CD4-positive, CD25-positive, alpha-beta regulatory T cell (primary cell): ENCODE results near the gene CTXND1. TPM values are rescaled to one million over a fixed set of nuclear protein-coding genes. Genes with fewer than 3 reads are reported as not detected.

Experiments
- ATAC-seq, 2 donors: fragments of 150-1000 bp; cut with Tn5 transposase; one replicate each; pipeline ENCODE4 v1.10.0; 2021; ENCODE audit warnings: low read depth in 2 of 2, moderate number of reproducible peaks in 2 of 2, moderate library complexity in 1 of 2
- DNase-seq, 3 donors: peaks; one replicate each; pipeline versions ENCODE4 v3.0.0 to v3.0.0-alpha.2; 2012 to 2022; ENCODE audit warnings: mixed read lengths in 1 of 3
- H3K27ac ChIP-seq: one replicate; pipeline ENCODE4 v1.7.0; 2013; ENCODE audit warnings: mild to moderate bottlenecking, low read length; ENCODE audit not compliant: insufficient read depth, poor library complexity, severe bottlenecking
- H3K27me3 ChIP-seq: one replicate; pipeline ENCODE4 v1.7.0; 2013; ENCODE audit warnings: low read length; ENCODE audit not compliant: control insufficient read depth, insufficient read depth
- H3K36me3 ChIP-seq: one replicate; pipeline ENCODE4 v1.7.0; 2013; ENCODE audit warnings: mild to moderate bottlenecking, low read length, moderate library complexity; ENCODE audit not compliant: control insufficient read depth, insufficient read depth
- H3K4me1 ChIP-seq: 2 replicates; pipeline ENCODE4 v1.7.0; 2013; ENCODE audit warnings: mild to moderate bottlenecking, low read length; ENCODE audit not compliant: insufficient read depth, control insufficient read depth, poor library complexity, severe bottlenecking
- H3K4me3 ChIP-seq: one replicate; pipeline ENCODE4 v1.7.0; 2013; ENCODE audit warnings: low read depth, mild to moderate bottlenecking, low read length, moderate library complexity
- H3K9me3 ChIP-seq, 2 experiments: 1 replicate in 1 of 2; 2 replicates in 1 of 2; pipeline ENCODE4 v1.7.0; 2013; ENCODE audit warnings: low read length in 2 of 2, mild to moderate bottlenecking in 1 of 2, moderate library complexity in 1 of 2; ENCODE audit not compliant: control insufficient read depth in 2 of 2
- H3K27ac Mint-ChIP-seq, 3 donors: one replicate each; pipeline ENCODE4 v1.8.0; 2020 to 2022; ENCODE audit warnings: mild to moderate bottlenecking in 3 of 3, mixed read lengths in 3 of 3, moderate library complexity in 2 of 3
- H3K27me3 Mint-ChIP-seq: one replicate; pipeline ENCODE4 v1.8.0; 2022; ENCODE audit warnings: mild to moderate bottlenecking, mixed read lengths
- H3K36me3 Mint-ChIP-seq: one replicate; pipeline ENCODE4 v1.8.0; 2020; ENCODE audit warnings: mixed read lengths
- H3K4me1 Mint-ChIP-seq, 4 donors: one replicate each; pipeline ENCODE4 v1.8.0; 2020 to 2022; ENCODE audit warnings: mixed read lengths in 4 of 4, mild to moderate bottlenecking in 1 of 4
- H3K4me3 Mint-ChIP-seq, 4 donors: one replicate each; pipeline ENCODE4 v1.8.0; 2020 to 2022; ENCODE audit warnings: mild to moderate bottlenecking in 4 of 4, mixed read lengths in 4 of 4, moderate library complexity in 3 of 4
- H3K9me3 Mint-ChIP-seq, 7 donors: one replicate each; pipeline ENCODE4 v1.8.0; 2020 to 2022; ENCODE audit warnings: mixed read lengths in 7 of 7, mild to moderate bottlenecking in 3 of 7, moderate library complexity in 2 of 7
- polyA plus RNA-seq, 4 donors: library from polyadenylated mRNA; unstranded; fragments of 300-500 nt; fragmentation: Illumina TruSeq; gene quantifications; one replicate each; pipeline ENCODE4 v1.2.3, GENCODE V29; 2021
- total RNA-seq: library from RNA; stranded (reverse); gene quantifications from one replicate; pipeline ENCODE4 v1.2.3, GENCODE V29; 2022

CTXND1 gene
- total and polyA plus RNA-seq, 5 donors from 2014 or later = not detected

DNA sequence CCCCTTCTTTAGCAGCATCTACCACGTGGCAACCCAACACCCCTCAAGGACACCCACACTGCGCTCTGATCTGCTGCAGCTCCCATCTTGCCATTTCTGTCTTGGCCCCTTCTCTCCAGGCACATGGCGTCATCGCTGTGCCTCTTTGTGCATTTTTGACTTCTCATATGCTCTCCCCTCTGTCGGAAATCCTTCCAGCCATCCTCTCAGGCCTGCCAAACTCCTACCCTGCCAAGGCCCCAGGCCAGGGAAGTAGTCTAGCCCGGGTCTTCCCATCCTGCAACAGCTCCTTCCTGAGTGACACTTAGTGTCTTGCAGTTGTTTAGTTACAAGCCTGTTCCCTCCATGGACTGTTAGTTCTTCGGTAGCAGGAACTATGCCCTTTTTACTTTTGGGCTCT lies 34.0 kb upstream of the CTXND1 start:
- no peaks in the 10 kb centered on the region for H3K9me3 ChIP-seq
- Mint-ChIP-seq H3K4me1 (peaks cover 0 to 5% (median 0%) of the 10 kb centered on the region in 4 donors), H3K27me3 (no peaks in the 10 kb centered on the region), H3K36me3 (no peaks in the 10 kb centered on the region), H3K27ac (no peak overlapping the region), H3K4me3 (no peak overlapping the region), H3K9me3 (peaks cover 0 to 2% (median 0%) of the 10 kb centered on the region in 7 donors)
- no peak overlapping the region for H3K4me3 ChIP-seq
- ATAC-seq (no peak), DNase-seq (no peak)
- H3K27me3 ChIP-seq = peaks cover 2% of the 10 kb centered on the region
- H3K27ac ChIP-seq = no peak overlapping the region
- H3K36me3 ChIP-seq = no peaks in the 10 kb centered on the region
- no peaks in the 10 kb centered on the region for H3K4me1 ChIP-seq

DNA sequence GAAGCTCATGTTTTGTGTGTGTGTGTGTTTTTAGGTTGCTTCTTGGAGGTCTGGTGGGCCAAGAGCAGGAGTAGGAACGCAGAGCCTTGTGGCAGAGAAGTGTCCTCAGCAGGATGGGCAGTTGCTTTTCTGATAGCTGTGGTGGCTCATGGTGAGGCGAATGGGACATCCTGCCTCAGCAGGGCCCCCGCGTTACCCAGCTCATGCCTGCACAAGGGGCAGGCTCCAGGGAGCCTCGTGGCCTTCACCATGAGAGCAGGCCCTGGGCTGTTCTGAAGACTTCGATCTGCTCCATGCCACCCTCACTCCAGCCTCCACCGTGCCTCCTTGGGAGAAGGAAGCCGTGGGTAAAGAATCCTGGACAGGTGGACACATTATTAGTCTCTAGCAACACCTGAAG lies 33.4 kb upstream of the CTXND1 start:
- Mint-ChIP-seq H3K36me3 (no peaks in the 10 kb centered on the region), H3K4me3 (no peak overlapping the region), H3K27ac (no peak overlapping the region), H3K9me3 (peaks cover 0 to 2% (median 0%) of the 10 kb centered on the region in 7 donors), H3K27me3 (no peaks in the 10 kb centered on the region), H3K4me1 (peaks cover 0 to 2% (median 0%) of the 10 kb centered on the region in 4 donors)
- no peak for ATAC-seq
- no peaks in the 10 kb centered on the region for H3K36me3 ChIP-seq
- H3K4me1 ChIP-seq = no peaks in the 10 kb centered on the region
- peaks cover 2% of the 10 kb centered on the region for H3K27me3 ChIP-seq
- no peak overlapping the region for H3K27ac ChIP-seq
- no peaks in the 10 kb centered on the region for H3K9me3 ChIP-seq
- DNase-seq = no peak
- H3K4me3 ChIP-seq = no peak overlapping the region

DNA sequence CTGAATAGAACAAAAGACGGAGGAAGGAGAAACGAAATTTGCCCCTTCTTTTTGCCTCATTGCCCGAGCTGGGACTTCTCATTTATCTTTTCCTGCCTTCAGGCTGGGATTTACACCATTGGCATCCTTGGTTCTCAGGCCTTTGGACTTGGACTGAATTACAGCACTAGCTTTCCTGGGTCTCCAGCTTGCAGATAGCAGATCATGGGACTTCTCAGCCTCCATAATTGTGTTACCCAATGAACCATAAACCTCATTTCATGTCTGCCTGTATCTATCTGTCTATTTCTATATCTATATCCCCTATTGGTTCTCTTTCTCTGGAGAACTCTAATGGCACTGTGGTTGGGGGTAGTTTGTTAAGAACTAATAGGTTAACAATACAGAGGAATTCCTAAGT lies 31.5 kb upstream of the CTXND1 start:
- no peaks in the 10 kb centered on the region for H3K27me3 Mint-ChIP-seq

DNA sequence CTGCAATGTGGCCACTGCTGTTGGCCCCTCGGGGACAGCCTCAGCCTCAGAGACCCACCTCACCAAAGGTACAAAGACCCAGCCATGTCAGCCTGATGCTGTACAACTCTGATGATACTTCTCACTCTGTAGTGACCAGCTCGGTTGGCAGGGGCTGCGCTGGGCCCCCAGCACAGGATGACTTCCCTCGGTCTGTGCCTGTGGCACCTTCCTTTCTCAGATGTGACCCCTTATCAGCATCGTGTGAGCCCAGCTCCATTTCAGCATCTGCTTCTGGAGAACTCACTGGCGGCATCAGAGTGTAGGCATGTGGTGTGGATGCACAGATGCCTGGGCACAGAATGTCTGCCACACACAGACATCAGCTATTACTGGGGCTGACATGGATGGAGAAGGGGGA lies 25.1 kb upstream of the CTXND1 start:
- Histone ChIP-seq H3K27me3 (no peaks in the 10 kb centered on the region), H3K36me3 (no peaks in the 10 kb centered on the region), H3K4me1 (no peaks in the 10 kb centered on the region), H3K9me3 (no peaks in the 10 kb centered on the region), H3K27ac (no peak overlapping the region), H3K4me3 (no peak overlapping the region)
- H3K27me3 Mint-ChIP-seq = no peaks in the 10 kb centered on the region
- no peak overlapping the region for H3K27ac Mint-ChIP-seq
- no peaks in the 10 kb centered on the region for H3K4me1 Mint-ChIP-seq
- H3K9me3 Mint-ChIP-seq = peaks cover 0 to 4% (median 0%) of the 10 kb centered on the region in 7 donors
- ATAC-seq (no peak), DNase-seq (no peak)
- no peak overlapping the region for H3K4me3 Mint-ChIP-seq
- H3K36me3 Mint-ChIP-seq = no peaks in the 10 kb centered on the region

More for the DNA sequence above, 31.5 kb upstream of the CTXND1 start:
- Histone ChIP-seq H3K9me3 (no peaks in the 10 kb centered on the region), H3K27ac (no peak overlapping the region), H3K4me1 (no peaks in the 10 kb centered on the region), H3K36me3 (no peaks in the 10 kb centered on the region), H3K27me3 (peaks cover 2% of the 10 kb centered on the region), H3K4me3 (no peak overlapping the region)
- Mint-ChIP-seq H3K36me3 (no peaks in the 10 kb centered on the region), H3K27ac (no peak overlapping the region), H3K4me3 (no peak overlapping the region), H3K9me3 (peaks cover 0 to 4% (median 0%) of the 10 kb centered on the region in 7 donors), H3K4me1 (no peaks in the 10 kb centered on the region)
- ATAC-seq = no peak
- no peak for DNase-seq

DNA sequence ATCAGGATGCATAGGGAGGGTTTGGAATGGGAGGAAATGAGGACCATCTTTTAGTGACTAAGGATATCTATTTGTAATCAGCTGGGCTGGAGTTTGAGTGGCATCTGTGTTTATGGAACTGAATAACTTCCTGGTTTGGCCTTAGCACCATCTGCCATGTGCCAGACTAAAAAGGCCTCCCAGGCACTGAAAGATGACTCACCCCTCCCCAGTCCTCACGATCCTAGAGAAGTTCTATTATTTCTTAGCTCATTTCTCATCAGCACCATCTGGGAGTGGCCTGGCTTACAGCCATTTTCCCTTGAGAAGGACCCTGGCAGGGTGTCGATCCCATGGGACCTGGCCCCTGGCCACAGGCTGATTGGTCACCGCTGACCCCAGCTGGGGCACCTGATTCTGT lies 23.9 kb upstream of the CTXND1 start:
- DNase-seq (no peak), ATAC-seq (no peak)
- no peaks in the 10 kb centered on the region for H3K27me3 ChIP-seq
- no peaks in the 10 kb centered on the region for H3K36me3 ChIP-seq
- Mint-ChIP-seq H3K36me3 (no peaks in the 10 kb centered on the region), H3K27ac (no peak overlapping the region), H3K4me3 (no peak overlapping the region), H3K9me3 (peaks cover 0 to 6% (median 0%) of the 10 kb centered on the region in 7 donors), H3K4me1 (no peaks in the 10 kb centered on the region), H3K27me3 (no peaks in the 10 kb centered on the region)
- no peak overlapping the region for H3K27ac ChIP-seq
- no peaks in the 10 kb centered on the region for H3K9me3 ChIP-seq
- no peaks in the 10 kb centered on the region for H3K4me1 ChIP-seq
- no peak overlapping the region for H3K4me3 ChIP-seq

DNA sequence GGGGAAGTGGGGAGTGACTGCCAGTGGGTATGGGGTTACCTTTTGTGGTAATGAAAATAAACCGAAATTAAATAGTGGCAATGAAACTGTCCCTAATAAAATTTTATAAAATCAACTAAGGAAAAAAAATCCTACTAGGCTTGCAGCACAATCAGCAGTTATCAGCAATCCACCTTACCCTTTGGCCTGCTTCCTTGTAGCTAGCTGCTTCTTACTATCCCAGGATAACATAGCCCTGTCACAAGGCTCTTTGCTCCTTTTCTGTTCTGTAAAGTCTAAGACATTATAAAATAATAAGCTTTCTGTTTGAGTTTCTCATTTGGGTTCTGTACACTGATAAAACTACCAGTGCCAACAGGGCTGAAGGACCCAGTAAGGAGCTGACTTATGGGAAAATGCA lies 23.0 kb upstream of the CTXND1 start:
- Mint-ChIP-seq H3K27me3 (no peaks in the 10 kb centered on the region), H3K4me1 (no peaks in the 10 kb centered on the region)
- DNase-seq = no peak

DNA sequence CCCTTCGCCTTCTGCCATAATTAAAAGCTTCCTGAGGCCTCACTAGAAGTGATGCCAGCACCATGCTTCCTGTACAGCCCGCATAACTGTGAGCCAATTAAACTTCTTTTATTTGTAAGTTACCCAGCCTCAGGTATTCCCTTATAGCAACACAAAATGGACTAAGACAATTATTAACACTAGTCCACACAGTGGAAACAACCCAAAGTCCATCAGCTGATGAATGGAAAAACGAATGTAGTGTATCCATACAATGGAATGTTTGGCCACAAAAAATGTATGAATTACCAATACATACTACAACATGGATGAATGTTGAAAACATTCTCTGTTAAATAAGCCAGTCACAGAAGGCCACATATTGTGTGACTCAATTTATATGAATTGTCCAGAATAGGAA lies 22.5 kb upstream of the CTXND1 start:
- H3K27me3 Mint-ChIP-seq = no peaks in the 10 kb centered on the region
- H3K27ac Mint-ChIP-seq = no peak overlapping the region
- no peak overlapping the region for H3K4me3 Mint-ChIP-seq

More for the DNA sequence above, 23.0 kb upstream of the CTXND1 start:
- H3K27ac Mint-ChIP-seq = no peak overlapping the region
- Histone ChIP-seq H3K4me1 (no peaks in the 10 kb centered on the region), H3K4me3 (no peak overlapping the region), H3K27ac (no peak overlapping the region), H3K36me3 (no peaks in the 10 kb centered on the region), H3K27me3 (no peaks in the 10 kb centered on the region), H3K9me3 (no peaks in the 10 kb centered on the region)
- H3K4me3 Mint-ChIP-seq = no peak overlapping the region
- no peak for ATAC-seq
- no peaks in the 10 kb centered on the region for H3K36me3 Mint-ChIP-seq
- peaks cover 0 to 6% (median 0%) of the 10 kb centered on the region in 7 donors for H3K9me3 Mint-ChIP-seq

DNA sequence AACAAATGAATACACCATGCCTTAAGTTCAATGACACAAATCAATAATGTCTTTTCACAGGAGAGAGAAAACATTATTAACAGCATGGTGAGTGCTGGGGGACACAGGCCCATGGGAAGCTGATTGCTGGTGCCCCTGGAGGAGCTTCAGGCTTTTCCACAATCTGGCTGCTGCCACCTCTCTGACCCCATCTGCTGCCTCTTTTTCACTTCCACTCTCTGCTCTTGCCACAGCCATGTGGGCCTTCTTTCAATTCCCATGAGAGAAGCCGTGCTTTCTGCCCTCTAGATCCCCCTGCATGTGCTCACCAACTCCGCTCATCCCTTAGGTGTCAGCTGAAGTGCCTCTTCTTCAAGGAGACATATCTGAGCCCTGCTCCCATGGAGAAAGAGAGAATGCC lies 21.0 kb upstream of the CTXND1 start:
- Mint-ChIP-seq H3K36me3 (no peaks in the 10 kb centered on the region), H3K9me3 (peaks cover 0 to 6% (median 0%) of the 10 kb centered on the region in 7 donors), H3K4me3 (no peak overlapping the region), H3K4me1 (no peaks in the 10 kb centered on the region), H3K27ac (no peak overlapping the region), H3K27me3 (no peaks in the 10 kb centered on the region)
- H3K9me3 ChIP-seq = no peaks in the 10 kb centered on the region
- H3K4me3 ChIP-seq = no peak overlapping the region
- H3K27me3 ChIP-seq = peaks cover 2% of the 10 kb centered on the region
- DNase-seq = no peak
- H3K4me1 ChIP-seq = no peaks in the 10 kb centered on the region
- H3K36me3 ChIP-seq = no peaks in the 10 kb centered on the region
- H3K27ac ChIP-seq = no peak overlapping the region
- no peak for ATAC-seq

More for the DNA sequence above, 22.5 kb upstream of the CTXND1 start:
- no peaks in the 10 kb centered on the region for H3K9me3 ChIP-seq
- ATAC-seq (no peak), DNase-seq (no peak)
- Mint-ChIP-seq H3K4me1 (no peaks in the 10 kb centered on the region), H3K36me3 (no peaks in the 10 kb centered on the region), H3K9me3 (peaks cover 0 to 6% (median 0%) of the 10 kb centered on the region in 7 donors)
- no peaks in the 10 kb centered on the region for H3K27me3 ChIP-seq
- H3K4me3 ChIP-seq = no peak overlapping the region
- H3K27ac ChIP-seq = no peak overlapping the region
- H3K36me3 ChIP-seq = no peaks in the 10 kb centered on the region
- H3K4me1 ChIP-seq = no peaks in the 10 kb centered on the region
